DOHH2 (cell line): ENCODE measurements around the gene SMIM3.

Source experiments
- CTCF ChIP-seq: fragments of 200-600 bp; sonication (generic); IDR thresholded peaks from one replicate; pipeline ENCODE4 v1.5.1; 2014; ENCODE audit warnings: antibody characterized with exemption, mild to moderate bottlenecking, low read depth, low read length; ENCODE audit not compliant: poor library complexity, severe bottlenecking
- EZH2phosphoT487 ChIP-seq: fragments of 200-600 bp; sonication (generic); IDR thresholded peaks from 2 replicates; pipeline ENCODE4 v1.6.1; 2017; ENCODE audit warnings: borderline replicate concordance, mild to moderate bottlenecking, antibody characterized with exemption, low read length, moderate library complexity, mixed read lengths

- TF ChIP-seq CTCF (no peak), EZH2phosphoT487 (no peak)
Observed at GRCh38 chr5:150731669-150732242, 46.8 kb upstream of the SMIM3 start.
